Naive B cell (primary cell): ENCODE measurements around the gene MAP4K3. TPM values are rescaled to one million over a fixed set of nuclear protein-coding genes. Genes with fewer than 3 reads are reported as not detected.
"Not testable (repeated sequence)": the region's sequence is repeated elsewhere in the genome, so short reads cannot be mapped to it uniquely, and the experiment has no call there.

Experiments
- ATAC-seq, 2 donors: fragments of 150-1000 bp; cut with Tn5 transposase; 2 replicates each; pipeline ENCODE4 v1.10.0; 2021; ENCODE audit warnings: low read depth in 2 of 2, mild to moderate bottlenecking in 2 of 2, moderate library complexity in 2 of 2
- DNase-seq: peaks from one replicate; pipeline ENCODE4 v3.0.0; 2022
- H3K27ac Mint-ChIP-seq, 6 donors: one replicate each; pipeline ENCODE4 v1.8.0; 2020 to 2022; ENCODE audit warnings: mild to moderate bottlenecking in 6 of 6, mixed read lengths in 6 of 6, moderate library complexity in 5 of 6, inconsistent platforms in 2 of 6
- H3K27me3 Mint-ChIP-seq, 3 donors: one replicate each; pipeline ENCODE4 v1.8.0; 2021 to 2022; ENCODE audit warnings: mixed read lengths in 3 of 3, mild to moderate bottlenecking in 1 of 3
- H3K36me3 Mint-ChIP-seq, 2 donors: one replicate each; pipeline ENCODE4 v1.8.0; 2020 to 2022; ENCODE audit warnings: mixed read lengths in 2 of 2, inconsistent platforms in 1 of 2, mild to moderate bottlenecking in 1 of 2
- H3K4me1 Mint-ChIP-seq, 3 donors: one replicate each; pipeline ENCODE4 v1.8.0; 2020 to 2022; ENCODE audit warnings: mixed read lengths in 3 of 3, inconsistent platforms in 1 of 3, mild to moderate bottlenecking in 1 of 3, moderate library complexity in 1 of 3
- H3K4me3 Mint-ChIP-seq, 8 donors: one replicate each; pipeline ENCODE4 v1.8.0; 2020 to 2022; ENCODE audit warnings: mild to moderate bottlenecking in 8 of 8, mixed read lengths in 8 of 8, moderate library complexity in 8 of 8, inconsistent platforms in 2 of 8
- H3K9me3 Mint-ChIP-seq, 7 donors: one replicate each; pipeline ENCODE4 v1.8.0; 2020 to 2022; ENCODE audit warnings: mixed read lengths in 7 of 7, mild to moderate bottlenecking in 5 of 7, inconsistent platforms in 2 of 7, moderate library complexity in 1 of 7
- polyA plus RNA-seq, 6 donors: library from polyadenylated mRNA; unstranded; fragments of 300-500 nt; fragmentation: Illumina TruSeq; gene quantifications; one replicate each; pipeline ENCODE4 v1.2.3, GENCODE V29; 2021; ENCODE audit warnings: low read depth in 6 of 6

The MAP4K3 gene
- polyA plus RNA-seq, 6 donors from 2014 or later: 0.76 to 2.9 (median 2.1) TPM

- H3K27ac Mint-ChIP-seq: no peak overlapping the region
- H3K4me1 Mint-ChIP-seq: no peaks in the 10 kb centered on the region
- no peaks in the 10 kb centered on the region for H3K27me3 Mint-ChIP-seq
- no peak for DNase-seq
- peaks cover 0 to 1% (median 0%) of the 10 kb centered on the region in 7 donors for H3K9me3 Mint-ChIP-seq
- H3K4me3 Mint-ChIP-seq: no peak overlapping the region
- ATAC-seq: no peak
- peaks cover 4 to 8% of the 10 kb centered on the region in 2 donors for H3K36me3 Mint-ChIP-seq
These were observed 111.1 kb downstream of the MAP4K3 start for GRCh38 chr2:39325966-39326365.

GRCh38 chr2:39321056-39322035 is 115.7 kb downstream of the MAP4K3 start:
- not testable (repeated sequence) for ATAC-seq, H3K9me3 Mint-ChIP-seq, DNase-seq, H3K4me1 Mint-ChIP-seq, H3K4me3 Mint-ChIP-seq, H3K27me3 Mint-ChIP-seq, H3K36me3 Mint-ChIP-seq
- H3K27ac Mint-ChIP-seq: peak overlapping the region in 1 of 6 donors; percentile 81

GRCh38 chr2:39320162-39320561 is 116.9 kb downstream of the MAP4K3 start:
- DNase-seq (no peak), ATAC-seq (no peak)
- no peaks in the 10 kb centered on the region for H3K9me3 Mint-ChIP-seq
- H3K36me3 Mint-ChIP-seq: no peaks in the 10 kb centered on the region
- H3K27me3 Mint-ChIP-seq: no peaks in the 10 kb centered on the region
- H3K4me1 Mint-ChIP-seq: no peaks in the 10 kb centered on the region
- H3K27ac Mint-ChIP-seq: no peak overlapping the region
- no peak overlapping the region for H3K4me3 Mint-ChIP-seq

GRCh38 chr2:39313575-39313974 is 123.5 kb downstream of the MAP4K3 start:
- Mint-ChIP-seq H3K36me3 (peaks cover 0 to 7% of the 10 kb centered on the region in 2 donors), H3K4me1 (no peaks in the 10 kb centered on the region), H3K4me3 (no peak overlapping the region), H3K9me3 (no peaks in the 10 kb centered on the region), H3K27me3 (no peaks in the 10 kb centered on the region), H3K27ac (no peak overlapping the region)
- DNase-seq (no peak), ATAC-seq (no peak)

- Mint-ChIP-seq H3K4me1 (no peaks in the 10 kb centered on the region), H3K27ac (peak overlapping the region in 1 of 6 donors; percentile 39), H3K9me3 (no peaks in the 10 kb centered on the region), H3K27me3 (no peaks in the 10 kb centered on the region), H3K36me3 (peaks cover 0 to 7% of the 10 kb centered on the region in 2 donors), H3K4me3 (no peak overlapping the region)
- ATAC-seq: no peak
- no peak for DNase-seq
These were observed 125.6 kb downstream of the MAP4K3 start for GRCh38 chr2:39311469-39311868.

- Mint-ChIP-seq H3K27ac (no peak overlapping the region), H3K27me3 (no peaks in the 10 kb centered on the region), H3K4me1 (no peaks in the 10 kb centered on the region), H3K36me3 (peaks cover 0 to 7% of the 10 kb centered on the region in 2 donors), H3K9me3 (no peaks in the 10 kb centered on the region), H3K4me3 (no peak overlapping the region)
- DNase-seq (no peak), ATAC-seq (no peak)
These were observed 128.3 kb downstream of the MAP4K3 start for GRCh38 chr2:39308778-39309177.

- Mint-ChIP-seq H3K9me3 (no peaks in the 10 kb centered on the region), H3K27ac (no peak overlapping the region), H3K4me3 (no peak overlapping the region), H3K4me1 (no peaks in the 10 kb centered on the region), H3K36me3 (no peaks in the 10 kb centered on the region), H3K27me3 (no peaks in the 10 kb centered on the region)
- DNase-seq (no peak), ATAC-seq (no peak)
These were observed 130.5 kb downstream of the MAP4K3 start for GRCh38 chr2:39306626-39307025.

GRCh38 chr2:39304729-39305128 is 132.4 kb downstream of the MAP4K3 start:
- no peak overlapping the region for H3K27ac Mint-ChIP-seq
- no peaks in the 10 kb centered on the region for H3K9me3 Mint-ChIP-seq
- no peak overlapping the region for H3K4me3 Mint-ChIP-seq
- no peaks in the 10 kb centered on the region for H3K36me3 Mint-ChIP-seq
- no peaks in the 10 kb centered on the region for H3K27me3 Mint-ChIP-seq
- ATAC-seq: no peak
- no peaks in the 10 kb centered on the region for H3K4me1 Mint-ChIP-seq
- DNase-seq: no peak

- Mint-ChIP-seq H3K4me1 (no peaks in the 10 kb centered on the region), H3K9me3 (no peaks in the 10 kb centered on the region), H3K4me3 (no peak overlapping the region), H3K27ac (no peak overlapping the region), H3K36me3 (no peaks in the 10 kb centered on the region), H3K27me3 (no peaks in the 10 kb centered on the region)
- DNase-seq (no peak), ATAC-seq (no peak)
These were observed 132.9 kb downstream of the MAP4K3 start for GRCh38 chr2:39304200-39304599.

- DNase-seq: no peak
- Mint-ChIP-seq H3K4me3 (no peak overlapping the region), H3K4me1 (no peaks in the 10 kb centered on the region), H3K27ac (no peak overlapping the region), H3K9me3 (no peaks in the 10 kb centered on the region), H3K27me3 (no peaks in the 10 kb centered on the region), H3K36me3 (peaks cover 0 to 6% of the 10 kb centered on the region in 2 donors)
- ATAC-seq: no peak
These were observed 135.7 kb downstream of the MAP4K3 start for GRCh38 chr2:39301352-39301751.

GRCh38 chr2:39300044-39300978 is 136.8 kb downstream of the MAP4K3 start:
- H3K9me3 Mint-ChIP-seq: no peaks in the 10 kb centered on the region
- H3K27ac Mint-ChIP-seq: no peak overlapping the region
- no peak for DNase-seq
- H3K4me1 Mint-ChIP-seq: no peaks in the 10 kb centered on the region
- H3K4me3 Mint-ChIP-seq: no peak overlapping the region
- H3K27me3 Mint-ChIP-seq: no peaks in the 10 kb centered on the region
- ATAC-seq: no peak
- H3K36me3 Mint-ChIP-seq: peaks cover 0 to 6% of the 10 kb centered on the region in 2 donors

GRCh38 chr2:39290433-39290832 is 146.7 kb downstream of the MAP4K3 start:
- Mint-ChIP-seq H3K4me3 (no peak overlapping the region), H3K27me3 (no peaks in the 10 kb centered on the region), H3K4me1 (no peaks in the 10 kb centered on the region), H3K36me3 (no peaks in the 10 kb centered on the region), H3K9me3 (no peaks in the 10 kb centered on the region), H3K27ac (no peak overlapping the region)
- DNase-seq (no peak), ATAC-seq (no peak)

GRCh38 chr2:39289609-39290008 is 147.5 kb downstream of the MAP4K3 start:
- no peaks in the 10 kb centered on the region for H3K4me1 Mint-ChIP-seq
- no peaks in the 10 kb centered on the region for H3K9me3 Mint-ChIP-seq
- H3K27me3 Mint-ChIP-seq: no peaks in the 10 kb centered on the region
- H3K27ac Mint-ChIP-seq: no peak overlapping the region
- no peak overlapping the region for H3K4me3 Mint-ChIP-seq
- H3K36me3 Mint-ChIP-seq: no peaks in the 10 kb centered on the region
- DNase-seq (no peak), ATAC-seq (no peak)
